ENCODE measurements around the gene YARS1. TPM values are rescaled to one million over a fixed set of nuclear protein-coding genes. Genes with fewer than 3 reads are reported as not detected.
A peak's percentile ranks its signal among the peaks of the same experiment; 100 is the strongest.

Gene YARS1
- total RNA-seq, 1 experiment from 2014 or later, result 244 TPM

DNA sequence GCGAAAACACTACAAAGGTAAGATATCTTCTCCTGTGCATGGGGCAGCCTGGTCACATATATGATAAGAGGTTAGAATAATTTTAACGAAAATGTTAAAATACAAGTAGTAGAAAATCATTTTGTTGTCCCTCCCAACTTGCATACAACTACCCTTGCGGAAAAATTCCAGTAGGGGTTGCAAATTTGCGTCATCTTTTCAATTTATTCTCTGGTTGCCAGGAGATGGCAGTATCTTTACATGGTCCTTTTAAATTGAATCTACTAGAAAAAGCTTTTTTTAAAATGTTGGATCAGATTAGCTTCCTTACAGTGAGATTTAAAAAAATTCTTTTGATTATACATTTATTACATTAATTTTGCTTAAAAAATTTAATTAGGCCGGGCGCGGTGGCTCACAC lies 11.2 kb upstream of the YARS1 start:
- Histone ChIP-seq H2AFZ (ENCODE audit: low read depth, low read length, poor library complexity, severe bottlenecking) (no peak overlapping the region), H3K27me3 (ENCODE audit: insufficient read depth, low read length) (no peaks in the 10 kb centered on the region), H3K27ac (ENCODE audit: low read depth, low read length) (no peak overlapping the region), H3K9ac (ENCODE audit: low read length) (no peak overlapping the region), H3K4me3 (replicated peaks in 1 of 2; ENCODE audit: low read depth in 1 of 2, low read length in 2 of 2) (no peak overlapping the region), H3K36me3 (ENCODE audit: control insufficient read depth in 1 of 2, insufficient read depth in 2 of 2, low read length in 2 of 2) (peaks cover 45 to 54% of the 10 kb centered on the region in 2 experiments), H3K4me2 (ENCODE audit: low read length) (no peak overlapping the region), H4K20me1 (ENCODE audit: insufficient read depth) (no peaks in the 10 kb centered on the region), H3K9me2 (ENCODE audit: insufficient read depth) (no peaks in the 10 kb centered on the region), H3K79me2 (ENCODE audit: insufficient read depth, low read length) (0 out of 2 replicates have a peak, but pooled peaks cover 8% of the 10 kb centered on the region), H3K9me3 (ENCODE audit: control insufficient read depth in 1 of 2, insufficient read depth in 1 of 2, low read depth in 1 of 2, low read length in 2 of 2) (no peaks in the 10 kb centered on the region), H3K4me1 (ENCODE audit: control insufficient read depth in 1 of 2, insufficient read depth in 2 of 2, low read length in 2 of 2) (no peaks in the 10 kb centered on the region)
- TF ChIP-seq, protein P1, sequence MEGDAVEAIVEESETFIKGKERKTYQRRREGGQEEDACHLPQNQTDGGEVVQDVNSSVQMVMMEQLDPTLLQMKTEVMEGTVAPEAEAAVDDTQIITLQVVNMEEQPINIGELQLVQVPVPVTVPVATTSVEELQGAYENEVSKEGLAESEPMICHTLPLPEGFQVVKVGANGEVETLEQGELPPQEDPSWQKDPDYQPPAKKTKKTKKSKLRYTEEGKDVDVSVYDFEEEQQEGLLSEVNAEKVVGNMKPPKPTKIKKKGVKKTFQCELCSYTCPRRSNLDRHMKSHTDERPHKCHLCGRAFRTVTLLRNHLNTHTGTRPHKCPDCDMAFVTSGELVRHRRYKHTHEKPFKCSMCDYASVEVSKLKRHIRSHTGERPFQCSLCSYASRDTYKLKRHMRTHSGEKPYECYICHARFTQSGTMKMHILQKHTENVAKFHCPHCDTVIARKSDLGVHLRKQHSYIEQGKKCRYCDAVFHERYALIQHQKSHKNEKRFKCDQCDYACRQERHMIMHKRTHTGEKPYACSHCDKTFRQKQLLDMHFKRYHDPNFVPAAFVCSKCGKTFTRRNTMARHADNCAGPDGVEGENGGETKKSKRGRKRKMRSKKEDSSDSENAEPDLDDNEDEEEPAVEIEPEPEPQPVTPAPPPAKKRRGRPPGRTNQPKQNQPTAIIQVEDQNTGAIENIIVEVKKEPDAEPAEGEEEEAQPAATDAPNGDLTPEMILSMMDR (IDR thresholded peaks at IDR 0.05 in 2 of 3, conservative IDR thresholded peaks at IDR 0.05 in 1 of 3; ENCODE audit: borderline replicate concordance in 1 of 3, insufficient read depth in 1 of 3, low read depth in 2 of 3, low read length in 2 of 3), result peak in 2 of 3 experiments; percentile 37 to 40; a peak in 3 of 6 replicates
- TF ChIP-seq, protein P2, sequence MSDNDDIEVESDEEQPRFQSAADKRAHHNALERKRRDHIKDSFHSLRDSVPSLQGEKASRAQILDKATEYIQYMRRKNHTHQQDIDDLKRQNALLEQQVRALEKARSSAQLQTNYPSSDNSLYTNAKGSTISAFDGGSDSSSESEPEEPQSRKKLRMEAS (IDR thresholded peaks at IDR 0.05), result no peak
- peak; percentile 41; the same call in 1 of the 2 replicates for TF ChIP-seq RAD21 (IDR thresholded peaks at IDR 0.05; ENCODE audit: low read depth)
- no TSS peak for BruUV-seq (replicated peaks)
- DNase-seq (ENCODE audit: low read depth, low spot score) (no peak), ATAC-seq (no peak)
- ChIA-PET RAD21 (ENCODE audit: low non-redundant PET in 1 of 2, low total read pairs in 2 of 2, uncharacterized antibody in 2 of 2, unreplicated experiment in 2 of 2) (no interaction called here), POLR2A (no interaction called here), CTCF (interaction anchor here (1.0 kb wide), 1 partner anchor 47 kb away, joined by 3 read pairs; no protein-coding TSS in a partner anchor)
- intact Hi-C loops (cut with micrococcal nuclease), result loop anchor here (2.0 kb wide), 1 partner anchor 258 kb away; no protein-coding TSS in a partner anchor

DNA sequence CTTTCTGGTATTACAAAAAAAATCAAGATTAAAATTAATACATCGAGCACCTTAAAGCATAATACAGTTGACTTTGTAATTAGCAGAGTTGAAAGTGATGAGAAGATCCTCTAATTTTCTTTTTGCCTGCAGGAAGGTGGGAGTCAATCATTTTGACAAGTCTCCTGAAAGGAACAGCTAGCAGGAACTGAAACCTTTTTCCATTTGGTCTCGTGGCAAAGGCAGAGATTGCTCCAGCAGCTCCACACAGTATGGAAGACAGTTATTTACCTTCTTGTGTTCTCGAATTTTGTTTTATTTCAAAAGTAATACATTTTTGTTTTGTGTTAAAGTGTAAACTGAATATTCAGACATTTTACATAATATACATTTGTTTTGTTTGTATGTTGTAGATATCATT lies 8.0 kb upstream of the YARS1 start:
- Histone ChIP-seq H3K27me3 (ENCODE audit: insufficient read depth, low read length) (no peaks in the 10 kb centered on the region), H3K9me3 (ENCODE audit: control insufficient read depth in 1 of 2, insufficient read depth in 1 of 2, low read depth in 1 of 2, low read length in 2 of 2) (no peaks in the 10 kb centered on the region), H3K4me2 (ENCODE audit: low read length) (no peak overlapping the region), H2AFZ (ENCODE audit: low read depth, low read length, poor library complexity, severe bottlenecking) (no peak overlapping the region), H3K9me2 (ENCODE audit: insufficient read depth) (no peaks in the 10 kb centered on the region), H3K9ac (ENCODE audit: low read length) (no peak overlapping the region), H3K79me2 (ENCODE audit: insufficient read depth, low read length) (peaks cover 31% of the 10 kb centered on the region), H3K4me1 (ENCODE audit: control insufficient read depth in 1 of 2, insufficient read depth in 2 of 2, low read length in 2 of 2) (no peaks in the 10 kb centered on the region), H3K4me3 (replicated peaks in 1 of 2; ENCODE audit: low read depth in 1 of 2, low read length in 2 of 2) (no peak overlapping the region), H3K36me3 (ENCODE audit: control insufficient read depth in 1 of 2, insufficient read depth in 2 of 2, low read length in 2 of 2) (peaks cover 24 to 37% of the 10 kb centered on the region in 2 experiments), H3K27ac (ENCODE audit: low read depth, low read length) (no peak overlapping the region), H4K20me1 (ENCODE audit: insufficient read depth) (no peaks in the 10 kb centered on the region)
- BruUV-seq (replicated peaks), result no TSS peak
- RAD21 ChIA-PET (ENCODE audit: low non-redundant PET in 1 of 2, low total read pairs in 2 of 2, uncharacterized antibody in 2 of 2, unreplicated experiment in 2 of 2), result no interaction called here
- CTCF ChIA-PET, result no interaction called here
- DNase-seq (ENCODE audit: low read depth, low spot score), result no peak
- POLR2A ChIA-PET, result no interaction called here
- intact Hi-C loops (cut with micrococcal nuclease), result no loop called here
- ATAC-seq, result no peak
- TF ChIP-seq YY1 (IDR thresholded peaks at IDR 0.05; ENCODE audit: extremely low read depth, insufficient replicate concordance, low read depth, low read length), result no peak
- no peak for TF ChIP-seq JUND (IDR thresholded peaks at IDR 0.05)
- TF ChIP-seq, protein P3, sequence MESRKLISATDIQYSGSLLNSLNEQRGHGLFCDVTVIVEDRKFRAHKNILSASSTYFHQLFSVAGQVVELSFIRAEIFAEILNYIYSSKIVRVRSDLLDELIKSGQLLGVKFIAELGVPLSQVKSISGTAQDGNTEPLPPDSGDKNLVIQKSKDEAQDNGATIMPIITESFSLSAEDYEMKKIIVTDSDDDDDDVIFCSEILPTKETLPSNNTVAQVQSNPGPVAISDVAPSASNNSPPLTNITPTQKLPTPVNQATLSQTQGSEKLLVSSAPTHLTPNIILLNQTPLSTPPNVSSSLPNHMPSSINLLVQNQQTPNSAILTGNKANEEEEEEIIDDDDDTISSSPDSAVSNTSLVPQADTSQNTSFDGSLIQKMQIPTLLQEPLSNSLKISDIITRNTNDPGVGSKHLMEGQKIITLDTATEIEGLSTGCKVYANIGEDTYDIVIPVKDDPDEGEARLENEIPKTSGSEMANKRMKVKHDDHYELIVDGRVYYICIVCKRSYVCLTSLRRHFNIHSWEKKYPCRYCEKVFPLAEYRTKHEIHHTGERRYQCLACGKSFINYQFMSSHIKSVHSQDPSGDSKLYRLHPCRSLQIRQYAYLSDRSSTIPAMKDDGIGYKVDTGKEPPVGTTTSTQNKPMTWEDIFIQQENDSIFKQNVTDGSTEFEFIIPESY (IDR thresholded peaks at IDR 0.05; ENCODE audit: extremely low read depth, insufficient replicate concordance, low read length), result no peak
- no peak for TF ChIP-seq FOSL1 (IDR thresholded peaks at IDR 0.05; ENCODE audit: low read depth)
- TF ChIP-seq, protein P4, sequence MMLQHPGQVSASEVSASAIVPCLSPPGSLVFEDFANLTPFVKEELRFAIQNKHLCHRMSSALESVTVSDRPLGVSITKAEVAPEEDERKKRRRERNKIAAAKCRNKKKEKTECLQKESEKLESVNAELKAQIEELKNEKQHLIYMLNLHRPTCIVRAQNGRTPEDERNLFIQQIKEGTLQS (IDR thresholded peaks at IDR 0.05), result no peak
- no peak for TF ChIP-seq TCF7L2 (IDR thresholded peaks at IDR 0.05; ENCODE audit: borderline replicate concordance, extremely low read depth, insufficient read depth, insufficient read length)
- TF ChIP-seq, protein P5, sequence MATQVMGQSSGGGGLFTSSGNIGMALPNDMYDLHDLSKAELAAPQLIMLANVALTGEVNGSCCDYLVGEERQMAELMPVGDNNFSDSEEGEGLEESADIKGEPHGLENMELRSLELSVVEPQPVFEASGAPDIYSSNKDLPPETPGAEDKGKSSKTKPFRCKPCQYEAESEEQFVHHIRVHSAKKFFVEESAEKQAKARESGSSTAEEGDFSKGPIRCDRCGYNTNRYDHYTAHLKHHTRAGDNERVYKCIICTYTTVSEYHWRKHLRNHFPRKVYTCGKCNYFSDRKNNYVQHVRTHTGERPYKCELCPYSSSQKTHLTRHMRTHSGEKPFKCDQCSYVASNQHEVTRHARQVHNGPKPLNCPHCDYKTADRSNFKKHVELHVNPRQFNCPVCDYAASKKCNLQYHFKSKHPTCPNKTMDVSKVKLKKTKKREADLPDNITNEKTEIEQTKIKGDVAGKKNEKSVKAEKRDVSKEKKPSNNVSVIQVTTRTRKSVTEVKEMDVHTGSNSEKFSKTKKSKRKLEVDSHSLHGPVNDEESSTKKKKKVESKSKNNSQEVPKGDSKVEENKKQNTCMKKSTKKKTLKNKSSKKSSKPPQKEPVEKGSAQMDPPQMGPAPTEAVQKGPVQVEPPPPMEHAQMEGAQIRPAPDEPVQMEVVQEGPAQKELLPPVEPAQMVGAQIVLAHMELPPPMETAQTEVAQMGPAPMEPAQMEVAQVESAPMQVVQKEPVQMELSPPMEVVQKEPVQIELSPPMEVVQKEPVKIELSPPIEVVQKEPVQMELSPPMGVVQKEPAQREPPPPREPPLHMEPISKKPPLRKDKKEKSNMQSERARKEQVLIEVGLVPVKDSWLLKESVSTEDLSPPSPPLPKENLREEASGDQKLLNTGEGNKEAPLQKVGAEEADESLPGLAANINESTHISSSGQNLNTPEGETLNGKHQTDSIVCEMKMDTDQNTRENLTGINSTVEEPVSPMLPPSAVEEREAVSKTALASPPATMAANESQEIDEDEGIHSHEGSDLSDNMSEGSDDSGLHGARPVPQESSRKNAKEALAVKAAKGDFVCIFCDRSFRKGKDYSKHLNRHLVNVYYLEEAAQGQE (IDR thresholded peaks at IDR 0.05; ENCODE audit: low read depth), result no peak
- no peak for TF ChIP-seq SP1 (IDR thresholded peaks at IDR 0.05; ENCODE audit: low read depth)
- no peak for TF ChIP-seq EGR1 (IDR thresholded peaks at IDR 0.05; ENCODE audit: low read depth)
